NCI-H446 (cell line): Measurements from ENCODE around the gene NCF1.
"Not testable (repeated sequence)": the region's sequence is repeated elsewhere in the genome, so short reads cannot be mapped to it uniquely, and the experiment has no call there.

ENCODE experiments used
- DNase-seq, 2 experiments: peaks; one replicate each; lab custom pipeline; 2025; lab: John Stamatoyannopoulos, UW

Gene NCF1

GRCh38 chr7:74788369-74789150 lies 14.7 kb downstream of the NCF1 start:
- DNase-seq: peak; percentile 14 to 64

- DNase-seq: not testable (repeated sequence)
Observed at GRCh38 chr7:74789200-74789736, 15.5 kb downstream of the NCF1 start.

GRCh38 chr7:74797848-74798622 lies 24.2 kb downstream of the NCF1 start:
- DNase-seq: not testable (repeated sequence)

GRCh38 chr7:74798644-74799043 lies 24.8 kb downstream of the NCF1 start:
- not testable (repeated sequence) for DNase-seq

- DNase-seq: not testable (repeated sequence)
Observed at GRCh38 chr7:74815882-74816281, 42.1 kb downstream of the NCF1 start.

GRCh38 chr7:74820146-74820805 lies 46.5 kb downstream of the NCF1 start:
- not testable (repeated sequence) for DNase-seq

GRCh38 chr7:74821259-74821658 lies 47.4 kb downstream of the NCF1 start:
- not testable (repeated sequence) for DNase-seq

GRCh38 chr7:74829959-74830358 lies 56.1 kb downstream of the NCF1 start:
- not testable (repeated sequence) for DNase-seq

GRCh38 chr7:74830411-74830810 lies 56.6 kb downstream of the NCF1 start:
- DNase-seq: not testable (repeated sequence)
